ENCODE results near the gene SHC2.
A peak's percentile ranks its signal among the peaks of the same experiment; 100 is the strongest.
"Not testable (repeated sequence)": the region's sequence is repeated elsewhere in the genome, so short reads cannot be mapped to it uniquely, and the experiment has no call there.

The SHC2 gene

DNA sequence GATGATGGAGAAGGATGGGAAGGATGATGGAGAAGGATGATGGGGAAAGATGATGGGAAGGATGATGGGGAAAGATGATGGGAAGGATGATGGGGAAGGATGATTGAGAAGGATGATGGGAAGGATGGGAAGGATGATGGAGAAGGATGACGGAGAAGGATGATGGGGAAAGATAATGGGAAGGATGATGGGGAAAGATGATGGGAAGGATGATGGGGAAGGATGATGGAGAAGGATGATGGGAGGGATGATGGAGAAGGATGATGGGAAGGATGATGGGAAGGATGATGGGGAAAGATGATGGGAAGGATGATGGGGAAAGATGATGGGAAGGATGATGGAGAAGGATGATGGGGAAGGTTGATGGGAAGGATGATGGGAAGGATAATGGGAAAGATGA lies 66.0 kb downstream of the SHC2 start:
- not testable (repeated sequence) for H3K36me3 ChIP-seq (ENCODE audit: control insufficient read depth, low read depth, low read length); H3K9me3 ChIP-seq (ENCODE audit: control insufficient read depth, low read depth, low read length); H3K27ac ChIP-seq (ENCODE audit: low read length); H3K4me3 ChIP-seq (ENCODE audit: low read length); H3K9ac ChIP-seq (ENCODE audit: low read length); H3K27me3 ChIP-seq (ENCODE audit: control insufficient read depth, insufficient read depth, low read length); H3K4me1 ChIP-seq (ENCODE audit: control insufficient read depth, low read depth, low read length)

DNA sequence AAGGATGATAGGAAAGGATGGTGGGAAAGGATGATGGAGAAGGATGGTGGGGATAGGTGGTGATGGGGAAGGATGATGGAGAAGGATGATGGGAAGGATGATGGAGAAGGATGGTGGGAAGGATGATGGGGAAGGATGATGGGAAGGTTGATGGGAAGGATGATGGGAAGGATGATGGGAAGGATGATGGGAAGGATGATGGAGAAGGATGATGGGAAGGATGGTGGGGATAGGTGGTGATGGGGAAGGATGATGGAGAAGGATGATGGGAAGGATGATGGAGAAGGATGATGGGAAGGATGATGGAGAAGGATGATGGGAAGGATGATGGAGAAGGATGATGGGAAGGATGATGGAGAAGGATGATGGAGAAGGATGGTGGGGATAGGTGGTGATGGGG lies 67.3 kb downstream of the SHC2 start:
- H3K27ac ChIP-seq (ENCODE audit: low read length); H3K4me1 ChIP-seq (ENCODE audit: control insufficient read depth, low read depth, low read length); H3K36me3 ChIP-seq (ENCODE audit: control insufficient read depth, low read depth, low read length); H3K4me3 ChIP-seq (ENCODE audit: low read length); H3K9me3 ChIP-seq (ENCODE audit: control insufficient read depth, low read depth, low read length); H3K27me3 ChIP-seq (ENCODE audit: control insufficient read depth, insufficient read depth, low read length); H3K9ac ChIP-seq (ENCODE audit: low read length): not testable (repeated sequence)

DNA sequence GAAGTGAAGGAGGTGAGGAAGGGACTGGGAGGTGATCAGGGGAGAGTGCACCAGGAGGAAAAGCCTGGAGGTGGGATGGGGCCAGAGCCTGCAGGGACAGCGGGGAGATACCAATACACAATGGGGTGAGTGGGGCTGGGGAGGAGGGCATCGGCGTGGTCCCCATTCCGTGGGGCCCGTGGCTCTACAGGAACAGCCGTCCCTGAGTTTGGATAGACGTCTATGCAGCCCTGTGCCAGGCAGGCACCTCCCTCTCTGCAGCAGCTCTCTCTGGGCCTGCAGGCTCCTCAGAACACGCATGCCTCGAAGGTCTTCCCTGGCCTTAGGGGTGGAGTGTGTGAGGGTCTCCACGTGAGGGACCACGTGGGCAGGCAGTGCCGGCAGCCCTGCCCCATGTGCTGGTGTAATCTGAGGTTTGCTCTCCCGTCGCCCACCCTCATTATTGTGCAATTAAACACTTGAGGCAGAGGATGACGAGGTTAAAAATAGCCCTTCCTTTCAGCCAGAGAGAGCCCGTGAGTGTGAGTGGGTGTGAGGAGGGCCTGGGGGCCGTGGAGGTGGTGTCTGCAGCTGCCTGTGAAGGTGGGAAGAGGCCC lies 68.4 kb downstream of the SHC2 start:
- no peak overlapping the region for H3K9ac ChIP-seq (ENCODE audit: low read length)
- H3K9me3 ChIP-seq (ENCODE audit: control insufficient read depth, low read depth, low read length), result no peaks in the 10 kb centered on the region

DNA sequence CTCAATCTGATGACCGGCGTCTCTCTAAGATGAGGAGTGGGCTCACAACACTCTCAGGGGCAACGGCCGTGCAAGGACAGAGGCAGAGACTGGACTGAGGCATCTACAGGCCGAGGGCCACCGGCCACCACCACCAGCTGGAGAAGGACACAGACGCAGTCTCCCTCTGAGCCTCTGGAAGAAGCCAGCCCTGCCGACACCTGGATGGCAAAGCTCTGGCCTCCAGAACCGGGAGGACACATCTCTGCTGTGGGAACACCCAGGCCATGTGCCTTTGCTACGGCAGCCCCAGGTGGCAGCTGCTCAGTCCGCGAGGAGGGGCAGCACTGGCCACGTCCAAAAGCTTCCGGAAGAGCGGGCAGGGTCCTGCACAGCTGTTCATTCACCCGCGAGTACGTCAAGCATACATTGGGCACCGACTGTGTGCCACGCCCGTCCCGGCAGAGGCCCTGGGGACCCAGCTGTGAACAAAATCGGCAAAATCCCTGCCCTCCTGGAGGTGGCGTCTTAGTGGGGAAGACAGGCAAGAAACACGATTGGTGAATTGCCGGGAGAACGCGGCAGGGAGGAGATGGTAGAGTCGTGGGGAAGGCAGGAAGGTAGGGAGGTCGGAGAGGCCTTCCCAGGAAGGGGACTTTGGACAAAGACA lies 69.0 kb downstream of the SHC2 start:
- no peak overlapping the region for H3K4me3 ChIP-seq (ENCODE audit: low read length)
- H3K27me3 ChIP-seq (ENCODE audit: control insufficient read depth, insufficient read depth, low read length), result no peaks in the 10 kb centered on the region
- H3K9me3 ChIP-seq (ENCODE audit: control insufficient read depth, low read depth, low read length), result no peaks in the 10 kb centered on the region
- H3K27ac ChIP-seq (ENCODE audit: low read length), result no peak overlapping the region
- peaks cover 4% of the 10 kb centered on the region for H3K4me1 ChIP-seq (ENCODE audit: control insufficient read depth, low read depth, low read length)
- no peaks in the 10 kb centered on the region for H3K36me3 ChIP-seq (ENCODE audit: control insufficient read depth, low read depth, low read length)
- H3K9ac ChIP-seq (ENCODE audit: low read length), result no peak overlapping the region

More for the DNA sequence above, 68.4 kb downstream of the SHC2 start:
- Histone ChIP-seq H3K4me1 (ENCODE audit: control insufficient read depth, low read depth, low read length) (peaks cover 2% of the 10 kb centered on the region), H3K27ac (ENCODE audit: low read length) (no peak overlapping the region), H3K4me3 (ENCODE audit: low read length) (no peak overlapping the region), H3K27me3 (ENCODE audit: control insufficient read depth, insufficient read depth, low read length) (no peaks in the 10 kb centered on the region), H3K36me3 (ENCODE audit: control insufficient read depth, low read depth, low read length) (no peaks in the 10 kb centered on the region)

DNA sequence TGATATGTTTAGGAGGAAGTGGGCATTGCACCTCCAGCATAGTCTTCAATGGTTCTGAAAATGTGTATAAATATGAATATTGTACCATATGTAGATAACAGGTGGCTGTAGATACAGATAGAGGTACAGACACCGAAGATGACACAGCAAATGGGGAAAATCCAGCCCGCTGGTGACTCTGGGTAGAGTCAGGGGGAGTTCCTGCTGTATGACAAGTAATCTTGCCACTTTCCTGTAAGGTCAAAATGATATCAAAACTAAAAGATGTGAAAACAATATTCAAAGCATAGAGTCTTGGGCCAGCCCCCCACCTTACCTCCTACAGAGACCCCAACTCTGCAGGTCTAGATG lies 69.7 kb downstream of the SHC2 start:
- H3K4me3 ChIP-seq (ENCODE audit: low read length), result no peak overlapping the region
- no peak overlapping the region for H3K9ac ChIP-seq (ENCODE audit: low read length)
- no peaks in the 10 kb centered on the region for H3K36me3 ChIP-seq (ENCODE audit: control insufficient read depth, low read depth, low read length)
- H3K9me3 ChIP-seq (ENCODE audit: control insufficient read depth, low read depth, low read length), result no peaks in the 10 kb centered on the region
- no peak overlapping the region for H3K27ac ChIP-seq (ENCODE audit: low read length)
- H3K4me1 ChIP-seq (ENCODE audit: control insufficient read depth, low read depth, low read length), result peaks cover 4% of the 10 kb centered on the region
- H3K27me3 ChIP-seq (ENCODE audit: control insufficient read depth, insufficient read depth, low read length), result peaks cover 3% of the 10 kb centered on the region

DNA sequence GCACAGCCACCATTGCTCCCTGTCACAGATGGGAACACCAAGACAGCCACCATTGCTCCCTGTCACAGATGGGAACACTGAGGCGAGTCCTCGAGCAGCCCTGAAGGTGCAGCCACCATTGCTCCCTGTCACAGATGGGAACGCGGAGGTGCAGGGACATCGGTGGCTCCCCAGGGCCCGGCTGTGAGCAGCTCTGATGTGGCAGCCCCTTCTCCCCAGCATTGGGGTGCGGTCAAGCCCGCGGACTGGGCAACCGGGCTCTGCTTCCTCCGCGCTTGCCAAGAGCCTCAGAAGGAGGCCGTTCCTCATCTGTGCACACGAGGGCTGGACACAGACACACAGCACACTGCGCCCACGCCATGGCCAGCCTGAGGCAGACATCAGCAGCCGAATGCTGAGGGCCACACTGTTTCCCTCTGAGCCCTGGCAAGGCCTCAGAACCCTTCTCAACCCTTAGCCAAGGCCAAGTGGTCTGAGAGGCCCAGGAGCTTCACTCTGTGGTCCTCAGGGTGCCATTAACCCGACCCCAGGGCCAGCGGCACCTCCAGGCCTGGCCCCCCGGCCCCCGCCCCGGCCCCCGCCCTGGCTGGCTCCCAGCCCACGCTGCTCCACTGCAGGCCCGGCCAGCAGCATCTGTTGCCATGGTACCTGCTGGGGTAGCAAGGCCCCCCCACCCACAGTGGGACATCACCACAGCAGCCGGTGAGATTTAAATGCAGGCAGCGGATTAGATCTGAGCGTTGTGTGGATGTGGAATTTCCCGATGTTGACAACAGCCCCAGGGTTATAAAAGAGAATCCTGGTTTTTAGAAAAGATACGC lies 70.2 kb downstream of the SHC2 start:
- Histone ChIP-seq H3K9ac (ENCODE audit: low read length) (no peak overlapping the region), H3K4me1 (ENCODE audit: control insufficient read depth, low read depth, low read length) (peaks cover 4% of the 10 kb centered on the region), H3K9me3 (ENCODE audit: control insufficient read depth, low read depth, low read length) (no peaks in the 10 kb centered on the region), H3K27ac (ENCODE audit: low read length) (no peak overlapping the region), H3K36me3 (ENCODE audit: control insufficient read depth, low read depth, low read length) (no peaks in the 10 kb centered on the region), H3K27me3 (ENCODE audit: control insufficient read depth, insufficient read depth, low read length) (peaks cover 9% of the 10 kb centered on the region), H3K4me3 (ENCODE audit: low read length) (no peak overlapping the region)

DNA sequence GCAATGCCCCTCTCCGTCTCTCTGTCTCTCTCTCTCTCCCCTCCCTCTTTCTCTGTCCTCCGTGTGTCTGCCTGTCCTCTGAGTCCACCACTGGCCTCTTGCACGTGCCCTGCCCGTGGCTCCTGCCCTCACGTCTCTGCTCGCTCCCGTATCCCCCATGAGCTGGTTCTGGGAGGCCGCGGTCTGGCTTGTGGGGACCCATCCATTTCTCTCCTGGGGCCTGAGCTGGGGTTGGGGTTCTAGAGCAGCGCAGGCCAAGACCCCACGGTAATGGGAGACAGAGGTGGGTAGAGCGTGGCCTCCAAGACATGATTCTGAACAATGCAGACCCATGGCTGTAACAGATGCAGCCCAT lies 70.9 kb downstream of the SHC2 start:
- Histone ChIP-seq H3K9me3 (ENCODE audit: control insufficient read depth, low read depth, low read length) (no peaks in the 10 kb centered on the region), H3K36me3 (ENCODE audit: control insufficient read depth, low read depth, low read length) (no peaks in the 10 kb centered on the region), H3K4me1 (ENCODE audit: control insufficient read depth, low read depth, low read length) (peaks cover 4% of the 10 kb centered on the region), H3K27ac (ENCODE audit: low read length) (no peak overlapping the region), H3K27me3 (ENCODE audit: control insufficient read depth, insufficient read depth, low read length) (peaks cover 9% of the 10 kb centered on the region), H3K4me3 (ENCODE audit: low read length) (no peak overlapping the region), H3K9ac (ENCODE audit: low read length) (no peak overlapping the region)

DNA sequence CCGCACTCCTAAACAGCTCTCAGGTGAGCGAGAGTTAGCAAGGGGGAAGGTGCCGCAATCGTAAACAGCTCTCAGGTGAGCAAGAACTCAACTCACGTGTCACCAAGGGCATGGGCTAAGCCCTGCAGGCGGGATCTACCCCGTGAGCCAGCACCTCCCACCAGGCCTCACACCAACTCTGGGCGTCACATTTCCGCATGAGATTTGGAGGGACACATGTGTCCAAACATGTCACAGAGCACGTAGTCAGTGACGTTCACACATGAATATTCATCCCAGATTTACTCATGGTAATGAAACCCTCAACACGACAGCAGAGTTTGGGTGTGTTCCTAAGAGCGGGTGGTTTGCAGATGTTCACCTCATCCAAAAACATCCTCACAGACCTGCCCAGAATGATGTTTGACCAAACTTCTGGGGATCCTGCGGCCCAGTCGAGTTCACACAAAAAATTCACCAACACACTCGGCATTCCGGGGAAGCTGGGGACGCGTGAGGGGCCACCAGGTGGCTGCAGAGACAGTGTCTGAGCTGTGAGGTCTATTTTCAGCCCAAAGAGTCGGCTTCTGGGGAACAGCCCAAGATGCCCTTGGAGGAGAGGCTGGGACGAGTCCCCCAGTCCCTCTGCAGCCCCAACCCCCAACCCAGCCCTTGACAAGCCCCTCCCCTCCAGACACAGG lies 71.4 kb downstream of the SHC2 start:
- Histone ChIP-seq H3K27ac (ENCODE audit: low read length) (no peak overlapping the region), H3K4me1 (ENCODE audit: control insufficient read depth, low read depth, low read length) (peaks cover 6% of the 10 kb centered on the region), H3K36me3 (ENCODE audit: control insufficient read depth, low read depth, low read length) (no peaks in the 10 kb centered on the region), H3K9me3 (ENCODE audit: control insufficient read depth, low read depth, low read length) (no peaks in the 10 kb centered on the region), H3K9ac (ENCODE audit: low read length) (no peak overlapping the region), H3K4me3 (ENCODE audit: low read length) (no peak overlapping the region), H3K27me3 (ENCODE audit: control insufficient read depth, insufficient read depth, low read length) (peaks cover 9% of the 10 kb centered on the region)

DNA sequence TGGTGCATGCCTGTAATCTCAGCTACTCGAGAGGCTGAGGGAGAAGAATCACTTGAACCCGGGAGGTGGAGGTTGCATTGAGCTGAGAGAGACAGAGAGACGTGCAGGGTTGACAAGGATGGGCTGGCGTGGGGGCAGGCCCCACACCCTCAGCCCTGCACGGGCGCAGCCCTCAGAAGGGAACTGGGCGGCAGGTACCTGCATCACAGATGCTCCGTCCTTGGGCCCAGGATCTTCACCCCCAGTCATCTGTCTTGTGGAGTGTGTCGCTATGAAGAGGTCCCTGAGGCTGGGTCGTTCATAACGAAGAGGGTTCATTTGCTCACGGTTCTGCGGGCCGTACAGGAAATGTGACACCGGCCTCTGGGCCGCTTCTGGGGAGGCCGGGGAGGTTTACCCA lies 72.1 kb downstream of the SHC2 start:
- H3K9me3 ChIP-seq (ENCODE audit: control insufficient read depth, low read depth, low read length), result no peaks in the 10 kb centered on the region
- no peak overlapping the region for H3K9ac ChIP-seq (ENCODE audit: low read length)
- peaks cover 10% of the 10 kb centered on the region for H3K4me1 ChIP-seq (ENCODE audit: control insufficient read depth, low read depth, low read length)
- H3K27ac ChIP-seq (ENCODE audit: low read length), result no peak overlapping the region
- no peak overlapping the region for H3K4me3 ChIP-seq (ENCODE audit: low read length)
- no peaks in the 10 kb centered on the region for H3K36me3 ChIP-seq (ENCODE audit: control insufficient read depth, low read depth, low read length)
- peaks cover 9% of the 10 kb centered on the region for H3K27me3 ChIP-seq (ENCODE audit: control insufficient read depth, insufficient read depth, low read length)

DNA sequence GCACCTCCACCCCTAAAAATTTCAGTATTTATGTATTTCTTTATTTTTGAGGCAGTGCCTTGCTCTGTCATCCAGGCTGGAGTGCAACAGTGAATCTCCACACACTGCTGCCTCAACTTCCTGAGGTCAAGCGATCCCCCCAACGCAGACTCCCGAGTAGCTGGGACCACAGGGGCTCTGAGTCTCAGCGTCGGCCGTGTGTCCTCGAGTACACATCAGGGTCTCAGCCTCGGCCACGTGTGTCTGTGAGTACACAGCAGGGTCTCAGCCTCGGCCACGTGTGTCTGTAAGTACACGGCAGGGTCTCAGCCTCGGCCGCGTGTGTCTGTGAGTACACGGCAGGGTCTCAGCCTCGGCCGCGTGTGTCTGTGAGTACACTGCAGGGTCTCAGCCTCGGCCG lies 73.1 kb downstream of the SHC2 start:
- H3K27ac ChIP-seq (ENCODE audit: low read length), result no peak overlapping the region
- peaks cover 10% of the 10 kb centered on the region for H3K4me1 ChIP-seq (ENCODE audit: control insufficient read depth, low read depth, low read length)
- peaks cover 9% of the 10 kb centered on the region for H3K27me3 ChIP-seq (ENCODE audit: control insufficient read depth, insufficient read depth, low read length)
- H3K9ac ChIP-seq (ENCODE audit: low read length), result no peak overlapping the region
- H3K4me3 ChIP-seq (ENCODE audit: low read length), result no peak overlapping the region
- no peaks in the 10 kb centered on the region for H3K9me3 ChIP-seq (ENCODE audit: control insufficient read depth, low read depth, low read length)
- H3K36me3 ChIP-seq (ENCODE audit: control insufficient read depth, low read depth, low read length), result no peaks in the 10 kb centered on the region

DNA sequence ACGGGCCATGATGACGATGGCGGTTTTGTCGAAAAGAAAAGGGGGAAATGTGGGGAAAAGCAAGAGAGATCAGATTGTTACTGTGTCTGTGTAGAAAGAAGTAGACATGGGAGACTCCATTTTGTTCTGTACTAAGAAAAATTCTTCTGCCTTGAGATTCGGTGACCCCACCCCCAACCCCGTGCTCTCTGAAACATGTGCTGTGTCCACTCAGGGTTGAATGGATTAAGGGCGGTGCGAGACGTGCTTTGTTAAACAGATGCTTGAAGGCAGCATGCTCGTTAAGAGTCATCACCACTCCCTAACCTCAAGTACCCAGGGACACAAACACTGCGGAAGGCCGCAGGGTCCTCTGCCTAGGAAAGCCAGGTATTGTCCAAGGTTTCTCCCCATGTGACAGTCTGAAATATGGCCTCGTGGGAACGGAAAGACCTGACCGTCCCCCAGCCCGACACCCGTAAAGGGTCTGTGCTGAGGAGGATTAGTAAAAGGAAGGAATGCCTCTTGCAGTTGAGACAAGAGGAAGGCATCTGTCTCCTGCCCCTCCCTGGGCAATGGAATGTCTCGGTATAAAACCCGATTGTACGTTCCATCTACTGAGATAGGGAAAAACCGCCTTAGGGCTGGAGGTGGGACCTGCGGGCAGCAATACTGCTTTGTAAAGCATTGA lies 74.1 kb downstream of the SHC2 start:
- not testable (repeated sequence) for H3K9ac ChIP-seq (ENCODE audit: low read length); H3K27me3 ChIP-seq (ENCODE audit: control insufficient read depth, insufficient read depth, low read length); H3K27ac ChIP-seq (ENCODE audit: low read length); H3K9me3 ChIP-seq (ENCODE audit: control insufficient read depth, low read depth, low read length); H3K36me3 ChIP-seq (ENCODE audit: control insufficient read depth, low read depth, low read length); H3K4me1 ChIP-seq (ENCODE audit: control insufficient read depth, low read depth, low read length)
- peak overlapping the region; percentile 17 for H3K4me3 ChIP-seq (ENCODE audit: low read length)
